IMR-90 (cell line): ENCODE results near the gene SLC25A6. TPM values are rescaled to one million over a fixed set of nuclear protein-coding genes. Genes with fewer than 3 reads are reported as not detected.

Experiments used
- ATAC-seq: fragments of 200-7000 bp; cut with Tn5 transposase; 2 replicates; pipeline ENCODE4 v1.9.1; 2020; ENCODE audit warnings: low read depth, mild to moderate bottlenecking, moderate library complexity
- BruUV-seq: library from RNA; stranded (reverse); fragments of 400-500 nt; replicated peaks from 2 replicates; lab custom pipeline; 2021; lab: Mats Ljungman, UMichigan
- CTCF ChIA-PET: fragments of 300-600 bp; formaldehyde crosslinking; extraction: SDS; loops from one replicate; lab custom pipeline; 2021; ENCODE audit warnings: antibody characterized with exemption; lab: Yijun Ruan, JAX
- POLR2A ChIA-PET: fragments of 300-600 bp; sonication (Branson Sonifier 250); formaldehyde crosslinking; loops from one replicate; lab custom pipeline; 2022; ENCODE audit warnings: antibody characterized with exemption; ENCODE audit not compliant: unreplicated experiment; lab: Charles Lee
- DNase-seq: peaks from one replicate; pipeline ENCODE4 v3.0.0; 2013
- H2AFZ ChIP-seq: replicated peaks from 2 replicates; pipeline ENCODE3; 2013; ENCODE audit warnings: low read length, mild to moderate bottlenecking; ENCODE audit not compliant: poor library complexity
- H2AK5ac ChIP-seq: 2 replicates; pipeline ENCODE4 v1.6.1; 2013; ENCODE audit warnings: low read depth, low read length, inconsistent platforms
- H2AK9ac ChIP-seq: replicated peaks from 2 replicates; pipeline ENCODE3; 2013; ENCODE audit warnings: mild to moderate bottlenecking, low read depth, low read length, moderate library complexity; ENCODE audit not compliant: poor library complexity
- H2BK120ac ChIP-seq: 2 replicates; pipeline ENCODE4 v1.6.1; 2013; ENCODE audit warnings: low read depth, low read length, inconsistent platforms
- H2BK15ac ChIP-seq: 3 replicates; pipeline ENCODE4 v1.6.1; 2013; ENCODE audit warnings: low read depth, low read length, inconsistent platforms
- H2BK20ac ChIP-seq: 2 replicates; pipeline ENCODE4 v1.6.1; 2013; ENCODE audit warnings: low read depth, mild to moderate bottlenecking, inconsistent platforms, low read length, moderate library complexity
- H2BK5ac ChIP-seq: 2 replicates; pipeline ENCODE4 v1.6.1; 2013; ENCODE audit warnings: mild to moderate bottlenecking, low read depth, low read length, inconsistent platforms; ENCODE audit not compliant: poor library complexity, severe bottlenecking
- H3K14ac ChIP-seq: replicated peaks from 2 replicates; pipeline ENCODE4 v1.6.1; 2013; ENCODE audit warnings: low read depth, low read length, inconsistent platforms
- H3K18ac ChIP-seq: 2 replicates; pipeline ENCODE4 v1.6.1; 2013; ENCODE audit warnings: low read depth, low read length, control low read depth
- H3K23ac ChIP-seq: 2 replicates; pipeline ENCODE4 v1.6.1; 2013; ENCODE audit warnings: low read depth, low read length, inconsistent platforms
- H3K27ac ChIP-seq: 2 replicates; pipeline ENCODE4 v1.5.1; 2013; ENCODE audit warnings: mild to moderate bottlenecking, control low read depth, low read length; ENCODE audit not compliant: insufficient read depth
- H3K27me3 ChIP-seq: 2 replicates; pipeline ENCODE4 v1.6.1; 2013; ENCODE audit warnings: low read length; ENCODE audit not compliant: control insufficient read depth, insufficient read depth
- H3K36me3 ChIP-seq: 2 replicates; pipeline ENCODE4 v1.6.1; 2013; ENCODE audit warnings: low read length, mixed read lengths; ENCODE audit not compliant: control insufficient read depth, insufficient read depth
- H3K4ac ChIP-seq: 2 replicates; pipeline ENCODE4 v1.6.1; 2013; ENCODE audit warnings: low read depth, low read length, inconsistent platforms
- H3K4me1 ChIP-seq: 2 replicates; pipeline ENCODE4 v1.6.1; 2013; ENCODE audit warnings: low read length, mixed read lengths; ENCODE audit not compliant: control insufficient read depth, insufficient read depth
- H3K4me2 ChIP-seq: 2 replicates; pipeline ENCODE4 v1.6.1; 2013; ENCODE audit warnings: low read depth, mild to moderate bottlenecking, control low read depth, low read length, moderate library complexity
- H3K4me3 ChIP-seq: 2 replicates; pipeline ENCODE4 v1.5.1; 2013; ENCODE audit warnings: low read depth, mild to moderate bottlenecking, control low read depth, low read length, moderate library complexity; ENCODE audit not compliant: insufficient read depth
- H3K56ac ChIP-seq: 2 replicates; pipeline ENCODE4 v1.6.1; 2013; ENCODE audit warnings: low read length, inconsistent platforms; ENCODE audit not compliant: insufficient read depth; ENCODE audit errors: extremely low read depth
- H3K79me1 ChIP-seq, 2 experiments: 2 replicates each; pipeline ENCODE4 v1.6.1; 2013; ENCODE audit warnings: low read length in 2 of 2, inconsistent platforms in 1 of 2, low read depth in 1 of 2
- H3K9ac ChIP-seq: 2 replicates; pipeline ENCODE4 v1.6.1; 2013; ENCODE audit warnings: low read depth, low read length, control low read depth
- H3K9me1 ChIP-seq: 2 replicates; pipeline ENCODE4 v1.6.1; 2013; ENCODE audit warnings: low read length, inconsistent platforms; ENCODE audit not compliant: insufficient read depth
- H3K9me3 ChIP-seq: 2 replicates; pipeline ENCODE4 v1.6.1; 2013; ENCODE audit warnings: low read length; ENCODE audit not compliant: control insufficient read depth, insufficient read depth
- H4K20me1 ChIP-seq: 2 replicates; pipeline ENCODE4 v1.6.1; 2013; ENCODE audit warnings: low read length, inconsistent platforms; ENCODE audit not compliant: insufficient read depth
- H4K5ac ChIP-seq: 2 replicates; pipeline ENCODE4 v1.6.1; 2013; ENCODE audit warnings: mild to moderate bottlenecking, low read depth, low read length, control low read depth
- H4K8ac ChIP-seq, 2 experiments: 2 replicates each; pipeline ENCODE4 v1.6.1; 2013; ENCODE audit warnings: low read depth in 2 of 2, low read length in 2 of 2, control low read depth in 1 of 2, inconsistent platforms in 1 of 2
- H4K91ac ChIP-seq: 2 replicates; pipeline ENCODE4 v1.6.1; 2013; ENCODE audit warnings: low read depth, low read length, inconsistent platforms; ENCODE audit not compliant: insufficient read depth
- BHLHE40 ChIP-seq: fragments of 150-350 bp; IDR thresholded peaks from 2 replicates; pipeline ENCODE4 v1.6.1; 2016; ENCODE audit warnings: mild to moderate bottlenecking, low read depth, low read length
- CEBPB ChIP-seq: IDR thresholded peaks from 2 replicates; pipeline ENCODE4 v1.6.1; 2012; ENCODE audit warnings: low read depth, low read length, improper control_type of control experiment
- CHD1 ChIP-seq: IDR thresholded peaks from 2 replicates; pipeline ENCODE4 v1.6.1; 2012; ENCODE audit warnings: low read depth, low read length, improper control_type of control experiment
- FOS ChIP-seq: fragments of 150-350 bp; IDR thresholded peaks from 2 replicates; pipeline ENCODE4 v1.6.1; 2016; ENCODE audit warnings: low read depth, low read length
- MAFK ChIP-seq: IDR thresholded peaks from 2 replicates; pipeline ENCODE4 v1.6.1; 2012; ENCODE audit warnings: low read depth, low read length, improper control_type of control experiment
- NFE2L2 ChIP-seq: fragments of 150-350 bp; IDR thresholded peaks from 2 replicates; pipeline ENCODE4 v1.6.1; 2016; ENCODE audit warnings: low read depth, mild to moderate bottlenecking, low read length
- POLR2A ChIP-seq: IDR thresholded peaks from 2 replicates; pipeline ENCODE4 v1.6.1; 2012; ENCODE audit warnings: mild to moderate bottlenecking, low read depth, low read length
- RCOR1 ChIP-seq: IDR thresholded peaks from 2 replicates; pipeline ENCODE4 v1.6.1; 2012; ENCODE audit warnings: mild to moderate bottlenecking, low read length, improper control_type of control experiment; ENCODE audit not compliant: insufficient replicate concordance
- RFX5 ChIP-seq: IDR thresholded peaks from 2 replicates; pipeline ENCODE4 v1.8.0; 2012; ENCODE audit warnings: low read depth, mild to moderate bottlenecking, low read length, moderate library complexity
- WGBS, 2 experiments: methylation state at CpG; one replicate each; pipeline versions ENCODE4 v1.1.5 to v1.1.7; 2013; ENCODE audit warnings: missing lambda C conversion rate in 2 of 2; ENCODE audit not compliant: insufficient read length in 1 of 2; ENCODE audit errors: extremely low coverage in 2 of 2; 5-methylcytosine and 5-hydroxymethylcytosine counted together
- dilution Hi-C: fragments of 300-500 bp; cut with HindIII; formaldehyde crosslinking; loops from one replicate; pipeline ENCODE4 v1.14.3; 2018; ENCODE audit warnings: low sequenced_read_pairs; ENCODE audit not compliant: unreplicated experiment
- in situ Hi-C: fragments of 300-500 bp; cut with MboI; formaldehyde crosslinking; loops from 3 replicates; pipeline ENCODE4 v1.14.3; 2019; ENCODE audit warnings: low sequenced_read_pairs, inconsistent platforms, mixed read lengths
- intact Hi-C: fragments of 100-400 bp; cut with micrococcal nuclease; formaldehyde crosslinking; loops from 2 replicates; pipeline ENCODE4 v1.10.0; 2022
- polyA plus RNA-seq, 3 experiments: library from polyadenylated mRNA; depleted of rRNA; stranded (reverse); fragments of >200 nt; gene quantifications; 2 replicates each; pipeline ENCODE4 v1.2.3, GENCODE V29; 2012; ENCODE audit warnings: low replicate concordance in 1 of 3
- total RNA-seq: library from RNA; depleted of rRNA; stranded (reverse); fragments of >200 nt; gene quantifications from 2 replicates; pipeline ENCODE4 v1.2.3, GENCODE V29; 2012
- TF ChIP-seq, protein P1 (sequence below): fragments of 150-350 bp; IDR thresholded peaks from 2 replicates; pipeline ENCODE4 v1.6.1; 2017; ENCODE audit warnings: mild to moderate bottlenecking, antibody characterized with exemption, low read length, low read depth
- TF ChIP-seq, protein P2 (sequence below): fragments of 150-350 bp; IDR thresholded peaks from 2 replicates; pipeline ENCODE4 v1.6.1; 2016; ENCODE audit warnings: low read depth, mild to moderate bottlenecking, low read length, moderate library complexity, borderline replicate concordance

SLC25A6 gene
- total and polyA plus RNA-seq, 2 of the 4 experiments (the other 2 are of a cell fraction), result 166 to 565 TPM

DNA sequence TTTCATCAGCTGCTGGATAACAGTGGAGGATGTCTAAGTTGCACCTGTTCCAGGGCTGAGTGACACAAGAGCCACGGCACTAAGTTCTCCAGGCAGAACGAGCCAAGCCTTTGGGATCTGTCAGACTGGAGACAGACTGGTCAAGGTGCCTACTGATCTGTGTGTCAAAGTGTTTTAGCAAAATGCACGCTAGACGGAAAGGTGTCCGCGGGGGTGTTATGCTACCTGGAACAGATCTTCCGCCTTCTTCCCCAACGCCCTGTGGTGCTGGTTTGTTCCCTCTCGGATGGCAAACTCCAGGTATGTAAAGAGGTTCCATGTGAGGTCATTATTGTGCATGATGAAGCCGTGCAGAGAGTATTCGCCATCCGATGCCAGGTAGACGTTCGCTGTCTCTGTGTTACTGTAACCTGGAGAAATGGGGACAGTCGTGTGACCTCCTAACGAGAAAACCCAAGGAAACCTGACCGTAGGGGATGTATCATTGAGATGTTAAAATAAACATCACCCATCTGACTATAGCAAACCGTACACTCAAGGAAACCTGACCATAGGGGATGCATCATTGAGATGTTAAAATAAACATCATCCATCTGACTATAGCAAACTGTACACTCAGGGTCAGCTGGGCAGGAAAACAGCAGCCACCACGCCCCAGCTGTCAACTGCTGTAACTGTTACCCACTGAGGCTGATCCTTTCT, 29.7 kb upstream of the SLC25A6 start:
- no peak overlapping the region for H3K56ac ChIP-seq
- ATAC-seq (no peak), DNase-seq (no peak)
- H2BK20ac ChIP-seq, result no peak overlapping the region
- no TSS peak for BruUV-seq
- no peak overlapping the region for H3K4me2 ChIP-seq
- 91% methylated on average over 7 of the region's 19 CpGs; no CpG with 5 or more reads in 1 of the 2 experiments for WGBS, 2 experiments
- TF ChIP-seq CEBPB (no peak), CHD1 (no peak), RCOR1 (no peak), POLR2A (no peak), NFE2L2 (no peak), MAFK (no peak), BHLHE40 (no peak), RFX5 (no peak), FOS (no peak)
- TF ChIP-seq, protein P1, sequence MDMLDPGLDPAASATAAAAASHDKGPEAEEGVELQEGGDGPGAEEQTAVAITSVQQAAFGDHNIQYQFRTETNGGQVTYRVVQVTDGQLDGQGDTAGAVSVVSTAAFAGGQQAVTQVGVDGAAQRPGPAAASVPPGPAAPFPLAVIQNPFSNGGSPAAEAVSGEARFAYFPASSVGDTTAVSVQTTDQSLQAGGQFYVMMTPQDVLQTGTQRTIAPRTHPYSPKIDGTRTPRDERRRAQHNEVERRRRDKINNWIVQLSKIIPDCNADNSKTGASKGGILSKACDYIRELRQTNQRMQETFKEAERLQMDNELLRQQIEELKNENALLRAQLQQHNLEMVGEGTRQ, result no peak
- TF ChIP-seq, protein P2, sequence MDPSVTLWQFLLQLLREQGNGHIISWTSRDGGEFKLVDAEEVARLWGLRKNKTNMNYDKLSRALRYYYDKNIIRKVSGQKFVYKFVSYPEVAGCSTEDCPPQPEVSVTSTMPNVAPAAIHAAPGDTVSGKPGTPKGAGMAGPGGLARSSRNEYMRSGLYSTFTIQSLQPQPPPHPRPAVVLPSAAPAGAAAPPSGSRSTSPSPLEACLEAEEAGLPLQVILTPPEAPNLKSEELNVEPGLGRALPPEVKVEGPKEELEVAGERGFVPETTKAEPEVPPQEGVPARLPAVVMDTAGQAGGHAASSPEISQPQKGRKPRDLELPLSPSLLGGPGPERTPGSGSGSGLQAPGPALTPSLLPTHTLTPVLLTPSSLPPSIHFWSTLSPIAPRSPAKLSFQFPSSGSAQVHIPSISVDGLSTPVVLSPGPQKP, result no peak
- H2BK120ac ChIP-seq, result no peak overlapping the region
- H4K8ac ChIP-seq, result no peak overlapping the region
- H4K5ac ChIP-seq, result no peak overlapping the region
- in situ Hi-C loops, result no loop called here
- ChIA-PET POLR2A (no interaction called here), CTCF (no interaction called here)
- H2BK15ac ChIP-seq, result no peak overlapping the region
- H3K36me3 ChIP-seq, result peaks cover 65% of the 10 kb centered on the region
- no peaks in the 10 kb centered on the region for H4K20me1 ChIP-seq
- intact Hi-C loops, result no loop called here
- no peak overlapping the region for H3K4ac ChIP-seq
- H2AFZ ChIP-seq, result no peak overlapping the region
- no peak overlapping the region for H3K27ac ChIP-seq
- H3K4me3 ChIP-seq, result no peak overlapping the region
- no peak overlapping the region for H3K23ac ChIP-seq
- H3K18ac ChIP-seq, result no peak overlapping the region
- H3K4me1 ChIP-seq, result no peaks in the 10 kb centered on the region
- H3K9me1 ChIP-seq, result 0 out of 2 replicates have a peak, but pooled peaks cover under 1% of the 10 kb centered on the region
- no peak overlapping the region for H2AK5ac ChIP-seq
- H3K9me3 ChIP-seq, result peaks cover 27% of the 10 kb centered on the region
- H3K9ac ChIP-seq, result no peak overlapping the region
- no peak overlapping the region for H3K14ac ChIP-seq
- H2BK5ac ChIP-seq, result no peak overlapping the region
- dilution Hi-C loops, result no loop called here
- no peaks in the 10 kb centered on the region for H3K27me3 ChIP-seq
- no peaks in the 10 kb centered on the region; a peak in 1 of 4 replicates for H3K79me1 ChIP-seq
- H2AK9ac ChIP-seq, result peak overlapping the region; percentile 24
- H4K91ac ChIP-seq, result no peak overlapping the region
